OCI-LY1 (cell line): ENCODE results near the gene PARD3.

Experiments
- H2AFZ ChIP-seq: fragments of 200-600 bp; sonication (generic), shearing (Covaris generic); 2 replicates; pipeline ENCODE4 v1.6.0; 2014; ENCODE audit warnings: antibody characterized with exemption, mild to moderate bottlenecking, low read length
- H3F3A ChIP-seq: fragments of 200-600 bp; sonication (generic), shearing (Covaris generic); 2 replicates; pipeline ENCODE4 v1.6.0; 2014; ENCODE audit warnings: mild to moderate bottlenecking, antibody characterized with exemption, low read length, moderate library complexity; ENCODE audit not compliant: insufficient read depth
- H3K27ac ChIP-seq: fragments of 200-600 bp; sonication (generic); 2 replicates; pipeline ENCODE4 v1.5.1; 2014; ENCODE audit warnings: low read length, mixed run types, mild to moderate bottlenecking, low read depth; ENCODE audit not compliant: poor library complexity, severe bottlenecking
- H3K27me3 ChIP-seq: fragments of 200-600 bp; sonication (generic); 2 replicates; pipeline ENCODE4 v1.6.0; 2014; ENCODE audit warnings: antibody characterized with exemption, mild to moderate bottlenecking, low read length, moderate library complexity; ENCODE audit not compliant: insufficient read depth
- H3K36me3 ChIP-seq: fragments of 200-600 bp; sonication (generic); 2 replicates; pipeline ENCODE4 v1.6.1; 2014; ENCODE audit warnings: mild to moderate bottlenecking, antibody characterized with exemption, low read length, moderate library complexity, mixed read lengths; ENCODE audit not compliant: insufficient read depth
- H3K4me1 ChIP-seq: fragments of 200-600 bp; sonication (generic); 2 replicates; pipeline ENCODE4 v1.5.1; 2014; ENCODE audit warnings: mild to moderate bottlenecking, low read length, moderate library complexity; ENCODE audit not compliant: insufficient read depth, severe bottlenecking
- H3K4me2 ChIP-seq: fragments of 200-600 bp; sonication (generic), shearing (Covaris generic); 2 replicates; pipeline ENCODE4 v1.6.1; 2014; ENCODE audit warnings: low read length
- H3K4me3 ChIP-seq: fragments of 200-600 bp; sonication (generic); 2 replicates; pipeline ENCODE4 v1.5.1; 2014; ENCODE audit warnings: low read length, low read depth, mild to moderate bottlenecking, mixed read lengths; ENCODE audit not compliant: poor library complexity, severe bottlenecking
- H3K79me2 ChIP-seq: fragments of 200-600 bp; shearing (Covaris generic); 2 replicates; pipeline ENCODE4 v1.6.1; 2016; ENCODE audit warnings: mixed run types, low read length, mixed read lengths; ENCODE audit not compliant: insufficient read depth
- H3K9ac ChIP-seq: fragments of 200-600 bp; sonication (generic), shearing (Covaris generic); 2 replicates; pipeline ENCODE4 v1.6.1; 2014; ENCODE audit warnings: mild to moderate bottlenecking, low read length, mixed read lengths
- H3K9me2 ChIP-seq: fragments of 200-600 bp; sonication (generic), shearing (Covaris generic); 2 replicates; pipeline ENCODE4 v1.6.1; 2014; ENCODE audit warnings: low read depth, mild to moderate bottlenecking, low read length, mixed read lengths
- H3K9me3 ChIP-seq: fragments of 200-600 bp; shearing (Covaris generic); 2 replicates; pipeline ENCODE4 v1.6.1; 2014; ENCODE audit warnings: low read length, mixed read lengths
- H4K20me1 ChIP-seq: fragments of 200-600 bp; sonication (generic), shearing (Covaris generic); 2 replicates; pipeline ENCODE4 v1.6.0; 2016; ENCODE audit warnings: mild to moderate bottlenecking, low read length; ENCODE audit not compliant: insufficient read depth
- CTCF ChIP-seq: fragments of 200-600 bp; sonication (generic), shearing (Covaris generic); IDR thresholded peaks from 2 replicates; pipeline ENCODE4 v1.5.1; 2017; ENCODE audit warnings: mild to moderate bottlenecking, antibody characterized with exemption, low read length, moderate library complexity, mixed read lengths
- EZH2 ChIP-seq: fragments of 200-600 bp; sonication (generic), shearing (Covaris generic); IDR thresholded peaks from 2 replicates; pipeline ENCODE4 v1.8.0; 2017; ENCODE audit warnings: borderline replicate concordance, mixed run types, mild to moderate bottlenecking, antibody characterized with exemption, low read length, moderate library complexity, mixed read lengths

Gene PARD3

GRCh38 chr10:34506786-34507185 lies 308.3 kb downstream of the PARD3 start:
- Histone ChIP-seq H2AFZ (no peak overlapping the region), H3K9ac (no peak overlapping the region), H4K20me1 (no peaks in the 10 kb centered on the region), H3K4me1 (no peaks in the 10 kb centered on the region), H3K36me3 (no peaks in the 10 kb centered on the region), H3K79me2 (no peaks in the 10 kb centered on the region), H3K9me2 (no peaks in the 10 kb centered on the region), H3K4me2 (no peak overlapping the region), H3K4me3 (no peak overlapping the region), H3F3A (no peaks in the 10 kb centered on the region), H3K9me3 (no peaks in the 10 kb centered on the region), H3K27me3 (no peaks in the 10 kb centered on the region), H3K27ac (no peak overlapping the region)
- no peak for TF ChIP-seq CTCF
- TF ChIP-seq EZH2: no peak

- no peaks in the 10 kb centered on the region for H3K27me3 ChIP-seq
- no peaks in the 10 kb centered on the region for H3K79me2 ChIP-seq
- no peaks in the 10 kb centered on the region for H4K20me1 ChIP-seq
- H3K4me2 ChIP-seq: no peak overlapping the region
- H3K27ac ChIP-seq: no peak overlapping the region
- no peak overlapping the region for H3K9ac ChIP-seq
- no peak overlapping the region for H3K4me3 ChIP-seq
- no peaks in the 10 kb centered on the region for H3K36me3 ChIP-seq
- no peak for TF ChIP-seq EZH2
- no peak for TF ChIP-seq CTCF
- no peaks in the 10 kb centered on the region for H3K9me3 ChIP-seq
- no peaks in the 10 kb centered on the region for H3F3A ChIP-seq
- no peak overlapping the region for H2AFZ ChIP-seq
- H3K4me1 ChIP-seq: no peaks in the 10 kb centered on the region
- H3K9me2 ChIP-seq: no peaks in the 10 kb centered on the region
Measured at GRCh38 chr10:34505338-34505737, 309.8 kb downstream of the PARD3 start.

- no peak overlapping the region for H3K4me3 ChIP-seq
- H3K79me2 ChIP-seq: no peaks in the 10 kb centered on the region
- H3K9me2 ChIP-seq: no peaks in the 10 kb centered on the region
- H3K4me1 ChIP-seq: no peaks in the 10 kb centered on the region
- H3F3A ChIP-seq: no peaks in the 10 kb centered on the region
- no peaks in the 10 kb centered on the region for H3K36me3 ChIP-seq
- H3K27ac ChIP-seq: no peak overlapping the region
- H4K20me1 ChIP-seq: no peaks in the 10 kb centered on the region
- TF ChIP-seq CTCF (no peak), EZH2 (no peak)
- no peaks in the 10 kb centered on the region for H3K27me3 ChIP-seq
- no peaks in the 10 kb centered on the region for H3K9me3 ChIP-seq
- H3K4me2 ChIP-seq: no peak overlapping the region
- H2AFZ ChIP-seq: no peak overlapping the region
- no peak overlapping the region for H3K9ac ChIP-seq
Measured at GRCh38 chr10:34504534-34504933, 310.6 kb downstream of the PARD3 start.
